H1 (cell line): ENCODE data around the gene RPS25. TPM values are rescaled to one million over a fixed set of nuclear protein-coding genes. Genes with fewer than 3 reads are reported as not detected.

Experiments
- MAFK ChIP-seq: IDR thresholded peaks from 2 replicates; pipeline ENCODE4 v1.6.1; 2012; ENCODE audit warnings: low read depth, mild to moderate bottlenecking, improper control_type of control experiment, low read length
- RBBP5 ChIP-seq: IDR thresholded peaks from 2 replicates; pipeline ENCODE4 v1.7.1; 2012; ENCODE audit warnings: low read depth, mild to moderate bottlenecking, inconsistent platforms, low read length, moderate library complexity, borderline replicate concordance
- SIX5 ChIP-seq: IDR thresholded peaks from 2 replicates; pipeline ENCODE4 v1.6.1; 2011; ENCODE audit warnings: mild to moderate bottlenecking, low read depth, low read length
- TBP ChIP-seq: IDR thresholded peaks from 2 replicates; pipeline ENCODE4 v1.6.1; 2011; ENCODE audit warnings: low read depth, low read length, improper control_type of control experiment
- TCF12 ChIP-seq: IDR thresholded peaks from 2 replicates; pipeline ENCODE4 v1.6.1; 2011; ENCODE audit warnings: low read depth, mild to moderate bottlenecking, low read length
- polyA plus RNA-seq, 7 experiments: library from polyadenylated mRNA; depleted of rRNA in 3 of 7; stranded (reverse) in 5 of 7; unstranded in 2 of 7; fragments of >200 nt in 5 of 7; fragments of 200-250 nt in 2 of 7; gene quantifications; 1 replicate in 5 of 7; 2 replicates in 1 of 7; 4 replicates in 1 of 7; pipeline versions ENCODE4 v1.2.1 to v1.2.3, GENCODE V29; 2011 to 2013; ENCODE audit warnings: missing spikeins in 2 of 7, mixed read lengths in 2 of 7
- total RNA-seq: library from RNA; stranded (reverse); fragmentation: NEBNext Ultra II Directional; extraction: Animal tissue kit (Norgen Biotek cat#: 25700); gene quantifications from 2 replicates; pipeline ENCODE4 v1.2.1, GENCODE V29; 2021

The RPS25 gene
- total and polyA plus RNA-seq, 2 of the 8 experiments (the other 6 are each of a cell fraction or from before 2014, with no cell fraction given): 1,525 to 1,643 TPM

DNA sequence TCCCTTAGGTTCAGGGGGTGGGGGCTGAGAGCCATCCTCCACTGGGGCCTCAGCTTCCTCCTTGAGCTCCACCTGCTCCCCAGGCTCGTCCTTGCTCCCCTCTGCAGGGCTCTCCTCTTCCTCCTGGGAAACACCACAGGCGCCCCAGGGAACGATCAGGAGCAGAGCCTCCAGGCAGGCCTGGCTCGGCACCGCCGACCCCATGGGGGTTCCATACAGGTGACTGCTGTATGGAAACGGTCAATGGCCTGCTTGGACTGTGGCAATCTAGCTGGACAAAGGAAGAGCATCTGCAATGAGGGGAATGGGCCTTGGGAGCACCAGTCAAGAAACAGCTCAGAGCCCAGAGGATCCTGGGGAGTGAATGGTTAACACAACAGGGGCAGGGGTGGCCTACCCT, 30.9 kb upstream of the RPS25 start (continued):
- no peak for TF ChIP-seq SIX5
- TF ChIP-seq TBP: no peak
- no peak for TF ChIP-seq TCF12
- TF ChIP-seq MAFK: no peak
- TF ChIP-seq RBBP5: no peak
- TF ChIP-seq, all 59 proteins: peak for 0
